ENCODE data around the gene SYNGR3. TPM values are rescaled to one million over a fixed set of nuclear protein-coding genes. Genes with fewer than 3 reads are reported as not detected.
A peak's percentile ranks its signal among the peaks of the same experiment; 100 is the strongest.

SYNGR3 gene
- total and polyA plus RNA-seq, 2 of the 13 experiments (the other 11 are each of a cell fraction or from before 2014, with no cell fraction given), result 0.97 to 5.7 TPM

- TF ChIP-seq JUND (CRISPR knock-in tag; IDR thresholded peaks at IDR 0.05) (peak; percentile 79), ZBTB43 (CRISPR knock-in tag; conservative IDR thresholded peaks at IDR 0.05) (no peak), MED13 (CRISPR knock-in tag; IDR thresholded peaks at IDR 0.05) (0 out of 2 replicates have a peak, but pooled peaks have one; percentile 25), NONO (IDR thresholded peaks at IDR 0.05) (no peak), NONO (CRISPR knock-in tag; conservative IDR thresholded peaks at IDR 0.05) (peak; percentile 99), POLR2G (IDR thresholded peaks at IDR 0.05; ENCODE audit: low read depth, low read length) (peak; percentile 91), MAFK (conservative IDR thresholded peaks at IDR 0.05 in 1 of 2, IDR thresholded peaks at IDR 0.05 in 1 of 2; ENCODE audit: low read length in 2 of 2) (0 out of 4 replicates have a peak, but pooled peaks of 1 of the 2 experiments have one; percentile 11), ZNF607 (CRISPR knock-in tag; IDR thresholded peaks at IDR 0.05; ENCODE audit: borderline replicate concordance) (0 out of 2 replicates have a peak, but pooled peaks have one; percentile 53), HOXA3 (CRISPR knock-in tag; IDR thresholded peaks at IDR 0.05) (peak; percentile 100), ZNF746 (CRISPR knock-in tag; IDR thresholded peaks at IDR 0.05) (peak; percentile 67), ZNF749 (CRISPR knock-in tag; IDR thresholded peaks at IDR 0.05; ENCODE audit: borderline replicate concordance) (peak; percentile 60; the same call in 1 of the 2 replicates), NR2F6 (IDR thresholded peaks at IDR 0.05) (no peak), NR2F6 (CRISPR knock-in tag; IDR thresholded peaks at IDR 0.05) (peak; percentile 83), HBP1 (CRISPR knock-in tag; IDR thresholded peaks at IDR 0.05; ENCODE audit: low read depth) (peak; percentile 94), YEATS2 (CRISPR knock-in tag; IDR thresholded peaks at IDR 0.05; ENCODE audit: borderline replicate concordance) (peak; percentile 100), SIN3A (IDR thresholded peaks at IDR 0.05; ENCODE audit: borderline replicate concordance, low read depth, low read length) (peak; percentile 89; the same call in 1 of the 2 replicates), PHF20 (CRISPR knock-in tag; IDR thresholded peaks at IDR 0.05) (peak; percentile 100), SMAD3 (CRISPR knock-in tag; IDR thresholded peaks at IDR 0.05) (peak; percentile 68; the same call in 1 of the 2 replicates), RFXANK (CRISPR knock-in tag; IDR thresholded peaks at IDR 0.05) (peak; percentile 56; the same call in 1 of the 2 replicates)
- TF ChIP-seq, protein P1, sequence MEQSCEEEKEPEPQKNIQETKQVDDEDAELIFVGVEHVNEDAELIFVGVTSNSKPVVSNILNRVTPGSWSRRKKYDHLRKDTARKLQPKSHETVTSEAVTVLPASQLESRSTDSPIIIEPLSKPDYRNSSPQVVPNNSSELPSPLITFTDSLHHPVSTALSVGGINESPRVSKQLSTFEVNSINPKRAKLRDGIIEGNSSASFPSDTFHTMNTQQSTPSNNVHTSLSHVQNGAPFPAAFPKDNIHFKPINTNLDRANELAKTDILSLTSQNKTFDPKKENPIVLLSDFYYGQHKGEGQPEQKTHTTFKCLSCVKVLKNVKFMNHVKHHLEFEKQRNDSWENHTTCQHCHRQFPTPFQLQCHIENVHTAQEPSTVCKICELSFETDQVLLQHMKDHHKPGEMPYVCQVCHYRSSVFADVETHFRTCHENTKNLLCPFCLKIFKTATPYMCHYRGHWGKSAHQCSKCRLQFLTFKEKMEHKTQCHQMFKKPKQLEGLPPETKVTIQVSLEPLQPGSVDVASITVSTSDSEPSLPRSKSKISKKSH (CRISPR knock-in tag; IDR thresholded peaks at IDR 0.05; ENCODE audit: borderline replicate concordance), result peak; percentile 68; the same call in 1 of the 2 replicates
- TF ChIP-seq, protein P2, sequence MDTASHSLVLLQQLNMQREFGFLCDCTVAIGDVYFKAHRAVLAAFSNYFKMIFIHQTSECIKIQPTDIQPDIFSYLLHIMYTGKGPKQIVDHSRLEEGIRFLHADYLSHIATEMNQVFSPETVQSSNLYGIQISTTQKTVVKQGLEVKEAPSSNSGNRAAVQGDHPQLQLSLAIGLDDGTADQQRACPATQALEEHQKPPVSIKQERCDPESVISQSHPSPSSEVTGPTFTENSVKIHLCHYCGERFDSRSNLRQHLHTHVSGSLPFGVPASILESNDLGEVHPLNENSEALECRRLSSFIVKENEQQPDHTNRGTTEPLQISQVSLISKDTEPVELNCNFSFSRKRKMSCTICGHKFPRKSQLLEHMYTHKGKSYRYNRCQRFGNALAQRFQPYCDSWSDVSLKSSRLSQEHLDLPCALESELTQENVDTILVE (CRISPR knock-in tag; IDR thresholded peaks at IDR 0.05), result peak; percentile 95
Observed at GRCh38 chr16:1971796-1972489, 17.8 kb upstream of the SYNGR3 start, which contains the start of gene TBL3 (continued).

All from HepG2 (cell line).